ENCODE measurements around the gene ZNHIT1. TPM values are rescaled to one million over a fixed set of nuclear protein-coding genes. Genes with fewer than 3 reads are reported as not detected.

Gene ZNHIT1
- total RNA-seq, 1 donor from 2014 or later: 53.3 TPM

DNA sequence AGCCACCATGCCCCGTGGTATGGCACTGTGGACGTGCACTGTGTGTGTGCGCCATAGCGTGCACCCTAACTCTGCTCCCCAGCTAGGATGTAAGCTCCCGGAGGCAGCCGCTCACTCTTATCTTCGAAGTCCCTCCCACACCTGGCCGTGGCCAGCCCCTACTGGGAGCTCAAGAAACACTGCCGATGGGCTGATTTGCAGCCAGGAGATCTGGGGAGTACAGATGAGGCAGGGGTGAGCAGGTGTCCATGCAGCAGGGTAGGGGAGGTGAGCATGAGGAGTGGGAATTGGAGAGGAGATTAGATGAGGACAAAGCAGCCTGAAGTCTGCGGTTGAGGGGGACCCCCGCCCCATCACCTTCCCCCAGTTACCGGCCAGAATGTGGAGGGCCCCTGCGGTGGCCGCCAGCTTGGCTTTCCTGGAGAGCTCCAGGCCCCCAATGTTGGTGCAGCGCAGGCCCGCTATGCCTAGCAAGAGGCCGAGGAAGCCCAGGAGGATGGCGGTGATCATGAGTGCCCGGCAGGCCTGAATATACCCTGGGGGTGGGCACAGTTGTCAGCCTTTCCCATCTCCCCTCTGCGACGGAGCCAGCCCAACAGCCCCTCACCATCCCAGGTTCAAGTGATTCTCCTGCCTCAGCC, 16.1 kb downstream of the ZNHIT1 start:
- H3K9me3 Mint-ChIP-seq: no peaks in the 10 kb centered on the region
- TF ChIP-seq, protein P1, sequence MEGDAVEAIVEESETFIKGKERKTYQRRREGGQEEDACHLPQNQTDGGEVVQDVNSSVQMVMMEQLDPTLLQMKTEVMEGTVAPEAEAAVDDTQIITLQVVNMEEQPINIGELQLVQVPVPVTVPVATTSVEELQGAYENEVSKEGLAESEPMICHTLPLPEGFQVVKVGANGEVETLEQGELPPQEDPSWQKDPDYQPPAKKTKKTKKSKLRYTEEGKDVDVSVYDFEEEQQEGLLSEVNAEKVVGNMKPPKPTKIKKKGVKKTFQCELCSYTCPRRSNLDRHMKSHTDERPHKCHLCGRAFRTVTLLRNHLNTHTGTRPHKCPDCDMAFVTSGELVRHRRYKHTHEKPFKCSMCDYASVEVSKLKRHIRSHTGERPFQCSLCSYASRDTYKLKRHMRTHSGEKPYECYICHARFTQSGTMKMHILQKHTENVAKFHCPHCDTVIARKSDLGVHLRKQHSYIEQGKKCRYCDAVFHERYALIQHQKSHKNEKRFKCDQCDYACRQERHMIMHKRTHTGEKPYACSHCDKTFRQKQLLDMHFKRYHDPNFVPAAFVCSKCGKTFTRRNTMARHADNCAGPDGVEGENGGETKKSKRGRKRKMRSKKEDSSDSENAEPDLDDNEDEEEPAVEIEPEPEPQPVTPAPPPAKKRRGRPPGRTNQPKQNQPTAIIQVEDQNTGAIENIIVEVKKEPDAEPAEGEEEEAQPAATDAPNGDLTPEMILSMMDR (conservative IDR thresholded peaks at IDR 0.05): no peak
- H3K27ac Mint-ChIP-seq (ENCODE audit: unreplicated experiment): no peak overlapping the region

DNA sequence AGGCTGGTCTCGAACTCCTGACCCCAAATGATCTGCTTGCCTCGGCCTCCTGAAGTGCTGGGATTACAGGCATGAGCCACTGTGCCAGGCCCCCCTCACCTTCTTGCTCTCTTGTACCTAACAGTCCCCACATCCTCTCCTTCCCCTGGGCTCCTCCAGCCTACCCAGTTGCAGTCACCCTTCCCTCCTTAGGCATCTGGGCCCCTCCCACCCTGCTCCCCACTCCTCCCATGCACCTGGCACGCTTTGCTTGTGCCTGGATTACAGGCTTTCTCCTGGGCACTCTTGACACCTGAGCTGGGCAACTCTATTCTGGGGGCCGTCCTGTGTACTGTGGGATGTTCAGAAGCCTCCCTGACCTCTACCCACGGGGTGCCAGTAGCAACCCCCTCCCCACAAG, 16.7 kb downstream of the ZNHIT1 start:
- TF ChIP-seq, protein P1 (conservative IDR thresholded peaks at IDR 0.05): no peak
- H3K9me3 Mint-ChIP-seq: no peaks in the 10 kb centered on the region
- no peak for DNase-seq (ENCODE audit: low read depth, low spot score)
- no peak overlapping the region for H3K4me3 Mint-ChIP-seq
- peaks cover 13% of the 10 kb centered on the region for H3K27me3 Mint-ChIP-seq (ENCODE audit: low read depth)
- no peak overlapping the region for H3K27ac Mint-ChIP-seq (ENCODE audit: unreplicated experiment)
- no peaks in the 10 kb centered on the region for H3K36me3 Mint-ChIP-seq (ENCODE audit: low read depth)
- H3K4me1 Mint-ChIP-seq: peaks cover 10% of the 10 kb centered on the region

More for the DNA sequence above, 16.1 kb downstream of the ZNHIT1 start:
- Mint-ChIP-seq H3K4me3 (no peak overlapping the region), H3K36me3 (ENCODE audit: low read depth) (no peaks in the 10 kb centered on the region), H3K27me3 (ENCODE audit: low read depth) (peaks cover 13% of the 10 kb centered on the region), H3K4me1 (peaks cover 10% of the 10 kb centered on the region)
- DNase-seq (ENCODE audit: low read depth, low spot score): no peak

DNA sequence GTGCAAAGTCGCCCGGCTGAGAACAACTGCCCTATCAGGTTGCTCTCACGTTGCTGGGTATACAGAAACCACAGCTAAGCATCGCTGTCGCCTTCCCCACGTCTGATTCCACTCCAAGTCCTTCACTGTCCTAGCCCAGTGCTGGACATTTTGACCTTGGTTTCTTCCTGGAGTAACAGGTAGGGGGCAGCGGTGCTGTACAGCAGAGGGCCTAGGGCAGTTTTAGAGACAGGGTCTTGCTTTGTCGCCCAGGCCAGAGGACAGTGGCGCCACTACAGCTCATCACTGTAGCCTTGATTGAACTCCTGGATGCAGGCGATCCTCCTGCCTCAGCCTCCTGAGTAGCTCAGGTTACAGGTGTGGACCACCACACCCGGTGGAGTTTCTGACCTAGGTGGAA, 17.1 kb downstream of the ZNHIT1 start:
- H3K36me3 Mint-ChIP-seq (ENCODE audit: low read depth): no peaks in the 10 kb centered on the region
- peaks cover 10% of the 10 kb centered on the region for H3K4me1 Mint-ChIP-seq
- H3K4me3 Mint-ChIP-seq: no peak overlapping the region
- H3K27ac Mint-ChIP-seq (ENCODE audit: unreplicated experiment): no peak overlapping the region
- DNase-seq (ENCODE audit: low read depth, low spot score): no peak
- no peaks in the 10 kb centered on the region for H3K9me3 Mint-ChIP-seq
- peaks cover 13% of the 10 kb centered on the region for H3K27me3 Mint-ChIP-seq (ENCODE audit: low read depth)
- TF ChIP-seq, protein P1 (conservative IDR thresholded peaks at IDR 0.05): peak; percentile 40

DNA sequence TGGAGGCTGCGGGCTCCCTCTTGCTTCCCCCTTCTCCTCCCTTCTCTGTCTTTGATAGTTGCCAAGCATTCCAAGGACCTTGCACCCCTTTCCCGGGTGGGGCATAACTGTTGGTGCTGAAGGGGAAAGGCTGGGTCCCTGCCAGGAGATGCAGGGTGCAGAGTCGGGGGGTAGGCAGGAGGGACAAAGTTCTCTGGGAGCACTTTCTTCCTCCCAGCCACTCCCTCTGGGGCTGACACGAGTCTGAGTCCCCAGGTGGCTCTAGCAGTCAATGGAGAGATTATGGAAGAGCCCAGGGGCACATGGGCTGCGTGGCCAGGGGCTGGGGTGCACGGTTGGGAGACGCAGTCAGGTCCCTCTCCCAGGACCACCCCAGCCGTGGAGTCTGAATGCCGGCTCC, 17.6 kb downstream of the ZNHIT1 start:
- Mint-ChIP-seq H3K27me3 (ENCODE audit: low read depth) (peaks cover 12% of the 10 kb centered on the region), H3K27ac (ENCODE audit: unreplicated experiment) (no peak overlapping the region), H3K4me3 (no peak overlapping the region), H3K36me3 (ENCODE audit: low read depth) (no peaks in the 10 kb centered on the region), H3K9me3 (no peaks in the 10 kb centered on the region), H3K4me1 (peaks cover 10% of the 10 kb centered on the region)
- no peak for DNase-seq (ENCODE audit: low read depth, low spot score)
- TF ChIP-seq, protein P1 (conservative IDR thresholded peaks at IDR 0.05): no peak

DNA sequence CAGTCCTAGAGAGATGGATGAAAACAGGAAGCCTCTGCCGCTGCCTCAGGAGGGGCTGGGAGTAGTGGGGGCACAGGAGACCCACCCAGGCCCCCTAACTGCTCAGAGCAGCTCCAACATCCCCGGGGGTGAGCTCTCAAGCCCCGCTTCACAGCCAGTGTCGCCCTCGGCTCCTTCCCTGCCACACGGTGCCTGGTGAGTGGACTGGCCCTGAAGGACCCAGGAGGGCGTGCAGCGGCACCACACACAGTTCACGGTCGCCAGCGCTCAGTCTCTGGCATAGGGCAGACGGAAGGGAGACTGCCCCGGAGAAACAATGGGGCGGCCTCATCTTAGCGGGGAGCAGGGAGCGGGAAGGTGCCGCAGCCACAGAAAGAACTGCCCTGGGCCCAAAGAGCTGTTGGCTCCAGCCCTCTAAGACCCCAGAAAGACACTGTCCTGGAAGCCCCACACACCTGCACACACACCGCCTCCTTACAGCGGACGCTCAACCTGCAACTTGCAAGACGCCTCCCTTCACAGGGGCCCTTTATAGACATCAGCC, 18.4 kb downstream of the ZNHIT1 start:
- H3K4me1 Mint-ChIP-seq: peaks cover 7% of the 10 kb centered on the region
- H3K27me3 Mint-ChIP-seq (ENCODE audit: low read depth): peaks cover 8% of the 10 kb centered on the region
- H3K27ac Mint-ChIP-seq (ENCODE audit: unreplicated experiment): no peak overlapping the region
- no peaks in the 10 kb centered on the region for H3K9me3 Mint-ChIP-seq
- H3K4me3 Mint-ChIP-seq: no peak overlapping the region
- H3K36me3 Mint-ChIP-seq (ENCODE audit: low read depth): no peaks in the 10 kb centered on the region
- TF ChIP-seq, protein P1 (conservative IDR thresholded peaks at IDR 0.05): no peak
- DNase-seq (ENCODE audit: low read depth, low spot score): no peak
